GM06990 (cell line): ENCODE measurements around the gene MROH7.

Experiments used
- DNase-seq: peaks from one replicate; pipeline ENCODE4 v3.0.0-alpha.2; 2011; ENCODE audit not compliant: insufficient read length; ENCODE audit errors: extremely low read depth
- H3K27me3 ChIP-seq: replicated peaks from 2 replicates; pipeline ENCODE4 v1.6.0; 2011; ENCODE audit warnings: low read length; ENCODE audit not compliant: control insufficient read depth, insufficient read depth
- H3K36me3 ChIP-seq: 2 replicates; pipeline ENCODE4 v1.5.1; 2011; ENCODE audit warnings: low read length; ENCODE audit not compliant: control insufficient read depth, insufficient read depth
- H3K4me3 ChIP-seq: replicated peaks from 2 replicates; pipeline ENCODE4 v1.5.1; 2011; ENCODE audit warnings: low read depth, mild to moderate bottlenecking, control low read depth, low read length
- CTCF ChIP-seq: IDR thresholded peaks from 2 replicates; pipeline ENCODE4 v1.5.1; 2011; ENCODE audit warnings: low read length, control low read depth, mild to moderate bottlenecking, inconsistent platforms; ENCODE audit not compliant: insufficient read depth, poor library complexity, severe bottlenecking

The MROH7 gene

GRCh38 chr1:54741531-54741930, 99.9 kb downstream of the MROH7 start:
- peaks cover 36% of the 10 kb centered on the region for H3K36me3 ChIP-seq
- no peak for DNase-seq
- H3K4me3 ChIP-seq, result no peak overlapping the region
- TF ChIP-seq CTCF, result no peak
- H3K27me3 ChIP-seq, result no peaks in the 10 kb centered on the region

- Histone ChIP-seq H3K36me3 (peaks cover 35% of the 10 kb centered on the region), H3K27me3 (no peaks in the 10 kb centered on the region), H3K4me3 (no peak overlapping the region)
- TF ChIP-seq CTCF, result no peak
- DNase-seq, result no peak
Observed at GRCh38 chr1:54742282-54742681, 100.7 kb downstream of the MROH7 start.

GRCh38 chr1:54743416-54744226, 102.0 kb downstream of the MROH7 start:
- TF ChIP-seq CTCF, result no peak
- no peak for DNase-seq
- no peak overlapping the region for H3K4me3 ChIP-seq
- no peaks in the 10 kb centered on the region for H3K27me3 ChIP-seq
- peaks cover 29% of the 10 kb centered on the region for H3K36me3 ChIP-seq

- TF ChIP-seq CTCF, result no peak
- H3K36me3 ChIP-seq, result peaks cover 24% of the 10 kb centered on the region
- no peaks in the 10 kb centered on the region for H3K27me3 ChIP-seq
- no peak overlapping the region for H3K4me3 ChIP-seq
- DNase-seq, result no peak
Observed at GRCh38 chr1:54744696-54745095, 103.1 kb downstream of the MROH7 start.

GRCh38 chr1:54745274-54745673, 103.7 kb downstream of the MROH7 start:
- no peak for TF ChIP-seq CTCF
- Histone ChIP-seq H3K27me3 (no peaks in the 10 kb centered on the region), H3K4me3 (no peak overlapping the region), H3K36me3 (peaks cover 20% of the 10 kb centered on the region)
- DNase-seq, result no peak
